Body of pancreas (tissue), 4 donors: Measurements from ENCODE around the gene POLR2J3.
"Not testable (repeated sequence)": the region's sequence is repeated elsewhere in the genome, so short reads cannot be mapped to it uniquely, and the experiment has no call there.

ENCODE experiments used
- POLR2A ChIP-seq, 3 donors: fragments of 450-650 bp; IDR thresholded peaks; one replicate each; pipeline ENCODE4 v1.6.1; 2016; ENCODE audit warnings: antibody characterized with exemption in 3 of 3, mild to moderate bottlenecking in 2 of 3
- TF ChIP-seq, protein P1 (sequence below), 7 experiments: fragments of 450-650 bp in 4 of 7; fragments of 200-600 bp in 3 of 7; sonication (generic) in 3 of 7; IDR thresholded peaks; one replicate each; pipeline ENCODE4 v1.5.1; 2016 to 2019; ENCODE audit warnings: antibody characterized with exemption in 7 of 7

DNA sequence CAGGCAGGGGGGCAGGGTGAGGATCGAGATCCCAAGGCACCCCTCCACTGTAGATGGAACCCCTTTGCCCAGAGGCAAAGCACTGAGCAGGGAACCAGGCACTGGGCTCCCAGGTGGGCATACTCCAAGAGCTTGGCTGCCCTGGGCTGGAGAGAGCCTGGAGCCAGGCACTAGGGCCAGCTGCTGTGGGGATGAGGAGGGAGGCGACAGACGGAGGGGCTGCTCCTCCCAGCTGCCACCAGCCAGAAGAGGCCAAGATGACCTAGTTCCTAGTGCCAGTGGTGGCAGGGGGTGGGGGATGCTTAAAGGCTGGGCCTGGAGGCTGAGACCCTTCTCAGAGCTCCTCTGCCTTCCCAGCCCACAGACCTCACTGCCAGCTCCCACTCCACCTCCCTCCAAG is 42.5 kb upstream of the POLR2J3 start:
- TF ChIP-seq, protein P1, sequence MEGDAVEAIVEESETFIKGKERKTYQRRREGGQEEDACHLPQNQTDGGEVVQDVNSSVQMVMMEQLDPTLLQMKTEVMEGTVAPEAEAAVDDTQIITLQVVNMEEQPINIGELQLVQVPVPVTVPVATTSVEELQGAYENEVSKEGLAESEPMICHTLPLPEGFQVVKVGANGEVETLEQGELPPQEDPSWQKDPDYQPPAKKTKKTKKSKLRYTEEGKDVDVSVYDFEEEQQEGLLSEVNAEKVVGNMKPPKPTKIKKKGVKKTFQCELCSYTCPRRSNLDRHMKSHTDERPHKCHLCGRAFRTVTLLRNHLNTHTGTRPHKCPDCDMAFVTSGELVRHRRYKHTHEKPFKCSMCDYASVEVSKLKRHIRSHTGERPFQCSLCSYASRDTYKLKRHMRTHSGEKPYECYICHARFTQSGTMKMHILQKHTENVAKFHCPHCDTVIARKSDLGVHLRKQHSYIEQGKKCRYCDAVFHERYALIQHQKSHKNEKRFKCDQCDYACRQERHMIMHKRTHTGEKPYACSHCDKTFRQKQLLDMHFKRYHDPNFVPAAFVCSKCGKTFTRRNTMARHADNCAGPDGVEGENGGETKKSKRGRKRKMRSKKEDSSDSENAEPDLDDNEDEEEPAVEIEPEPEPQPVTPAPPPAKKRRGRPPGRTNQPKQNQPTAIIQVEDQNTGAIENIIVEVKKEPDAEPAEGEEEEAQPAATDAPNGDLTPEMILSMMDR (IDR thresholded peaks at IDR 0.05), result not testable (repeated sequence)
- TF ChIP-seq POLR2A (IDR thresholded peaks at IDR 0.05), result not testable (repeated sequence)
